Neural cell (in vitro differentiated cells): Measurements from ENCODE around the gene NEU2.

ENCODE experiments used
- CTCF ChIP-seq: fragments of 450-650 bp; IDR thresholded peaks from 2 replicates; pipeline ENCODE4 v1.5.1; 2014; ENCODE audit warnings: antibody characterized with exemption, mild to moderate bottlenecking, moderate library complexity; ENCODE audit not compliant: poor library complexity, severe bottlenecking
- EP300 ChIP-seq: fragments of 450-650 bp; conservative IDR thresholded peaks from 2 replicates; pipeline ENCODE4 v1.6.1; 2014; ENCODE audit warnings: antibody characterized with exemption, mild to moderate bottlenecking, moderate library complexity; ENCODE audit not compliant: poor library complexity, severe bottlenecking
- EZH2 ChIP-seq: fragments of 200-600, 300-800 bp; shearing (Covaris generic), sonication (generic); IDR thresholded peaks from 2 replicates; pipeline ENCODE4 v1.6.1; 2014; ENCODE audit warnings: antibody characterized with exemption, low read length, borderline replicate concordance, mild to moderate bottlenecking; ENCODE audit not compliant: insufficient read depth, poor library complexity, severe bottlenecking
- MXI1 ChIP-seq: fragments of 450-650 bp; conservative IDR thresholded peaks from 2 replicates; pipeline ENCODE4 v1.6.1; 2014; ENCODE audit warnings: antibody characterized with exemption, mild to moderate bottlenecking; ENCODE audit not compliant: poor library complexity, severe bottlenecking

DNA sequence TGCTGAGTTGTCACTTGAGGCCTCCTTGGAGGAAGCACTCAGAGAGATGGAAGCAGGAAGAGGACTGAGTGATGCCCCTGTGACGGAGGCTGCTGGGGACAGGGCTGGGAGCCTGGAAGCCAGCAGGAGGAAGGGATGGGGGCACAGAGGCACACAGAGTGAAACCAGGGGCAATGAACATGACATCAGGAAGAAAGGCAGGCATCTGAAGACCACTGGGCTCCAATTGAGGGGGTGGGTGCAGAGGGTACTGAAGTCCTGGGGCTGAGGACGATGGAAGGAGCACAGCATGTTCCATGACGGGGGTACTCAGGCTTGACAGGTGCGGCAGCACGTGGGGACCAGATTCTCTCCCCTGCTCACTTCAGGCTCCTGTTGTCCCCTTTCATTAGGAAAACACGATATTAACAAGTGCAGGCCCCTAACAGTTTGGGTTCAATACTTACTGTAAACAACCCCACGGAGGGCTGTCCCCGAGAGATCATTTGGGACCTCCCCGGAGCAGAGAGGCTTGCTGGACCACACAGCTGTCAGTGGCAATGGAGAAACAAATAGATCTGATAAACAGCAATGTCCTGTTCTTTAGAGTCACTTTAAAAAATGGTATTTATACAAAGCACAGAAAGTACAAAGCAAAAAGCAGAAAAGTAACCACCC, 36.4 kb downstream of the NEU2 start:
- TF ChIP-seq EZH2 = no peak
- no peak for TF ChIP-seq CTCF
- no peak for TF ChIP-seq MXI1
- no peak for TF ChIP-seq EP300
